Pancreas (tissue), 10 donors: ENCODE data around the gene BAG5. TPM values are rescaled to one million over a fixed set of nuclear protein-coding genes. Genes with fewer than 3 reads are reported as not detected.

ENCODE experiments used
- ATAC-seq, 4 donors: fragments of 200-7000 bp; cut with Tn5 transposase; one replicate each; pipeline versions ENCODE4 v1.8.0 to v1.9.1; 2020; ENCODE audit warnings: mild to moderate bottlenecking in 4 of 4, moderate library complexity in 4 of 4
- DNase-seq, 6 donors: peaks; one replicate each; pipeline ENCODE4 v3.0.0-alpha.2; 2020
- FAIRE-seq: peaks from 2 replicates; lab custom pipeline; 2012; peaks lifted over from hg19 to GRCh38; lab: Jason Lieb, UNC
- H3K27ac ChIP-seq, 4 donors: fragments of 200-600 bp; sonication (generic); 1 replicate in 3 of 4; 2 replicates in 1 of 4; pipeline versions ENCODE4 v1.5.0 to v1.8.0; 2020
- H3K27me3 ChIP-seq, 4 donors: fragments of 200-600 bp; one replicate each; pipeline ENCODE4 v1.8.0; 2021
- H3K36me3 ChIP-seq, 3 donors: fragments of 200-600 bp; sonication (generic) in 1 of 3; one replicate each; pipeline versions ENCODE4 v1.5.0 to v1.8.0; 2020 to 2021
- H3K4me1 ChIP-seq, 3 donors: fragments of 200-600 bp; one replicate each; pipeline ENCODE4 v1.8.0; 2021
- H3K4me3 ChIP-seq, 4 donors: fragments of 200-600 bp; sonication (generic) in 2 of 4; one replicate each; pipeline versions ENCODE4 v1.5.0 to v1.8.0; 2020 to 2021
- H3K9me3 ChIP-seq, 4 donors: fragments of 200-600 bp; one replicate each; pipeline ENCODE4 v1.8.0; 2021
- WGBS, 2 donors: extraction: QIAGEN DNeasy Blood & Tissue Kit; methylation state at CpG; one replicate each; pipeline ENCODE4 v1.1.7; 2013; 5-methylcytosine and 5-hydroxymethylcytosine counted together
- intact Hi-C, 3 donors: fragments of 100-400 bp; cut with DNase I; formaldehyde crosslinking; loops; one replicate each; pipeline versions ENCODE4 v1.11.1 to v1.14.2; 2022
- polyA plus RNA-seq, 2 donors: library from polyadenylated mRNA; stranded (reverse); fragments of 200-250 nt; gene quantifications; one replicate each; pipeline ENCODE4 v1.2.3, GENCODE V29; 2013
- total RNA-seq, 6 donors: library from RNA; stranded (reverse); fragmentation: NEBNext Ultra II Directional in 4 of 6; extraction: Animal tissue kit (Norgen Biotek cat#: 25700) in 4 of 6; gene quantifications; one replicate each; pipeline versions ENCODE4 v1.2.1 to v1.2.4, GENCODE V29; 2021 to 2023
- TF ChIP-seq, protein P1 (sequence below), 4 donors: fragments of 200-600 bp; sonication (generic) in 3 of 4; IDR thresholded peaks; one replicate each; pipeline versions ENCODE4 v1.5.0 to v1.8.0; 2021; ENCODE audit warnings: antibody characterized with exemption in 4 of 4
- donor health status: healthy with polysubstance abuse.
- donor health status: DM: no; HTN: no; CAD: no; lungs with moderate emphysema.
- donor health status: DM: no; HTN: no; CAD: no.
- donor health status: control.
- donor health status: control.
- donor health status: Bipolar disorder and iron deficiency.
- donor health status: DM: yes; HTN: yes; CAD: no.
- donor health status: DM: no; HTN: no; CAD: no.
- donor health status: DM: no; HTN: no; CAD: no.
- donor health status: DM: yes; HTN: yes; CAD: no.

The BAG5 gene
- total and polyA plus RNA-seq, 8 donors = 3.6 to 13.4 (median 8.8) TPM

DNA sequence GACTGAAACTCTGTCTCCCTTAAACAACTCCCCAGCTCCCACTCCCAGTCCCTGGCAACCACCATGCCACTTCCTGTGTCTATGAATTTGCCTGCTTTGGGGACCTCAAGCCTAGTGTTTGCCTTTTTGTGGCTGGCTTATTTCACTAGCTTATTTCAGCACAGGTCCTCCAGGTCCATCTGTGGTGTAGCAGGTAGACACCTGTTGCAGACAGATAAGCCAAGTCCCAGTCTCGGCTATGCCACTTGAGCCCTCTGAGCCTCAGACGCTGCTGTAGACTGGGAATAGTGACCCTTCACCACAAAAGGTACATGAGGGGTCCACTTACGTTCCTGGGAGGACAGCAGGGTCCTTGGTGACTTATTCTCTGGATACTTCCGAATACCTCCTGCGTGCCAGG lies 42.2 kb upstream of the BAG5 start:
- Histone ChIP-seq H3K9me3 (no peaks in the 10 kb centered on the region), H3K27ac (no peak overlapping the region), H3K27me3 (no peaks in the 10 kb centered on the region), H3K36me3 (no peaks in the 10 kb centered on the region), H3K4me1 (no peaks in the 10 kb centered on the region), H3K4me3 (no peak overlapping the region)
- no peak for FAIRE-seq
- DNase-seq = no peak
- TF ChIP-seq, protein P1, sequence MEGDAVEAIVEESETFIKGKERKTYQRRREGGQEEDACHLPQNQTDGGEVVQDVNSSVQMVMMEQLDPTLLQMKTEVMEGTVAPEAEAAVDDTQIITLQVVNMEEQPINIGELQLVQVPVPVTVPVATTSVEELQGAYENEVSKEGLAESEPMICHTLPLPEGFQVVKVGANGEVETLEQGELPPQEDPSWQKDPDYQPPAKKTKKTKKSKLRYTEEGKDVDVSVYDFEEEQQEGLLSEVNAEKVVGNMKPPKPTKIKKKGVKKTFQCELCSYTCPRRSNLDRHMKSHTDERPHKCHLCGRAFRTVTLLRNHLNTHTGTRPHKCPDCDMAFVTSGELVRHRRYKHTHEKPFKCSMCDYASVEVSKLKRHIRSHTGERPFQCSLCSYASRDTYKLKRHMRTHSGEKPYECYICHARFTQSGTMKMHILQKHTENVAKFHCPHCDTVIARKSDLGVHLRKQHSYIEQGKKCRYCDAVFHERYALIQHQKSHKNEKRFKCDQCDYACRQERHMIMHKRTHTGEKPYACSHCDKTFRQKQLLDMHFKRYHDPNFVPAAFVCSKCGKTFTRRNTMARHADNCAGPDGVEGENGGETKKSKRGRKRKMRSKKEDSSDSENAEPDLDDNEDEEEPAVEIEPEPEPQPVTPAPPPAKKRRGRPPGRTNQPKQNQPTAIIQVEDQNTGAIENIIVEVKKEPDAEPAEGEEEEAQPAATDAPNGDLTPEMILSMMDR (IDR thresholded peaks at IDR 0.05) = no peak
- 83 to 87% methylated on average over 5 of the region's 5 CpGs for WGBS, 2 donors
- intact Hi-C loops = no loop called here
- ATAC-seq = no peak

DNA sequence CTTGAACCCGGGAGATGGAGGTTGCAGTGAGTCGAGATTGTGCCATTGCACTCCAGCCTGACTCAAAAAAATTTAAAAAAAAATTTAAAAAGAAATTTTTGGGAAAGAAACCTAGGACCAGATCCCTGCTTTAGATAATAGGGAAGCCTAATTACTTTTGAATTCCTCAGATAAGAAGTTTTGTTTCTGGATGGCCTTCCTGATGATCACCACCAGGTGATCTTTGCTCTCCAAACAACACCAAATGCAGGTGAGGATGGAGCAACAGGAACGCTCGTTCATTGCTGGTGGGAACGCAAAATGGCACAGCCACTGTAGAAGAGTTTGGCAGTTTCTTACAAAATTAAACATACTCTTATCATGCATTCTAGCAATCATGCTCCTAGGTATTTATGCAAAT lies 38.0 kb upstream of the BAG5 start:
- H3K4me3 ChIP-seq = no peak overlapping the region
- TF ChIP-seq, protein P1 (IDR thresholded peaks at IDR 0.05) = no peak
- 90 to 98% methylated on average over 5 of the region's 5 CpGs for WGBS, 2 donors
- ATAC-seq (no peak), DNase-seq (no peak), FAIRE-seq (no peak)
- intact Hi-C loops = no loop called here
- no peaks in the 10 kb centered on the region for H3K4me1 ChIP-seq
- no peak overlapping the region for H3K27ac ChIP-seq
- H3K36me3 ChIP-seq = no peaks in the 10 kb centered on the region
- H3K9me3 ChIP-seq = no peaks in the 10 kb centered on the region
- no peaks in the 10 kb centered on the region for H3K27me3 ChIP-seq

DNA sequence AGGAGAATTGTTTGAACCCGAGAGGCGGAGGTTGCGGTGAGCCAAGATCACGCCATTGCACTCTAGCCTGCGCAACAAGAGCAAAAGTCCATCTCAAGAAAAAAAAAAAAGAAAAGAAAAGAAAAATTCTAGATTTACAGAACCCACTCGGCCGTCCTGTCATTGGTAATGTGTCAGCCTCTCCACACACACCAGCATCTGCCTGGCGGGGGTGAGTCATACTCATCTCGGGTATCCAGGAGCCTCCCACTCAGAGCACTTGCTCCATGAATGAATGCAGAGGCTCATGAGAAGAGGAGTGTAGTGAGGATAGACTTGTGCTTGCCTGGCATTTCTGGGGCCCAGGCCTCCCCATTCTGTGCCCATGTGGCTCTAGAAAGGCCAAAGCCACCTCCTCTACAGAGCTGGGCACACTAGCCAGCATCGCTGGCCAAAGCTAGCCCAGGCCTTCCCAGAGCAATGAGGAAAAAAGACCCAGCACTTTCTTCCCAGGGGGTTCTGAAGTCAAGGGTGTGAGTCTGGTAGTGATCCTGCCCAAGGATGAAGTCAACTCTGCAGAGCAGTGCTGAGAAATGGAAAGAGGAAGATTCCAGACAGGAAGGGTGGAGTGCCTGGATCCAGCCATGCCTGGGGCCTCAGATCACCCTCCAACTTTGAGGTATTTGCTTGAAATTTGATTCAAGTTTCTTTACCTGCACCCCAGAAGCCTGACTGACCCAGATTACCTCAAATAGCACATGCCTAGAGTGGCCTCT lies 35.3 kb upstream of the BAG5 start:
- intact Hi-C loops = no loop called here
- whole genome bisulfite sequencing, 2 donors = 91 to 92% methylated on average over 10 of the region's 10 CpGs
- H3K4me1 ChIP-seq = peaks cover 0 to 7% (median 3%) of the 10 kb centered on the region in 3 donors
- no peak for DNase-seq
- H3K4me3 ChIP-seq = no peak overlapping the region
- H3K27me3 ChIP-seq = no peaks in the 10 kb centered on the region
- H3K36me3 ChIP-seq = no peaks in the 10 kb centered on the region
- peak in 1 of 4 donors; percentile 59 for ATAC-seq
- no peak for FAIRE-seq
- TF ChIP-seq, protein P1 (IDR thresholded peaks at IDR 0.05) = no peak
- H3K9me3 ChIP-seq = no peaks in the 10 kb centered on the region
- no peak overlapping the region for H3K27ac ChIP-seq

DNA sequence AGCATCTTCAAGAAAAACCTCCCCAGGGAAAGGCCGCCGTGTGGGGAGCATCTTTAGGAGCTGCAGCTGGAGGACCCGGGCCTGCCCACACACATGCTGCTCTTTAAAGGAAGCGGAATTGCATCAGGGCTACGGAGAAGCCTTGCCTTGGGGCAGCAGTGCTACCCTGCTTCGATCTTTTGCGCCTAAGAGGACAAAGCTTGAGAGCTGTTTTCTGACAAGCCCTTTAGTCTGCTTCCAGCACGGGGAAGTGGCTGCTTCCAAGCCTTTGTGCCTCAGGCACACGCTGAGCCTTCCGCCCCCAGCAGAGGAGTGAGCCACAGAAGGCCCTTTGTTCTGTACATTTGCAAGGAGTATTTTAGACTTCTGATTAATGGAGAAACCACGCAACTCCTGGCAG lies 31.8 kb upstream of the BAG5 start:
- ATAC-seq = peak; percentile 76 to 90 (median 81)
- Histone ChIP-seq H3K4me3 (no peak overlapping the region), H3K9me3 (no peaks in the 10 kb centered on the region), H3K27ac (peak overlapping the region; percentile 39 to 81 (median 70)), H3K36me3 (peaks cover 0 to 11% (median 3%) of the 10 kb centered on the region in 3 donors), H3K27me3 (no peaks in the 10 kb centered on the region), H3K4me1 (peaks cover 0 to 7% (median 3%) of the 10 kb centered on the region in 3 donors)
- intact Hi-C loops = no loop called here
- DNase-seq = peak in 4 of 6 donors; percentile 25 to 61 (median 54)
- no peak for FAIRE-seq
- TF ChIP-seq, protein P1 (IDR thresholded peaks at IDR 0.05) = no peak
- WGBS, 2 donors = 52 to 59% methylated on average over 11 of the region's 11 CpGs

DNA sequence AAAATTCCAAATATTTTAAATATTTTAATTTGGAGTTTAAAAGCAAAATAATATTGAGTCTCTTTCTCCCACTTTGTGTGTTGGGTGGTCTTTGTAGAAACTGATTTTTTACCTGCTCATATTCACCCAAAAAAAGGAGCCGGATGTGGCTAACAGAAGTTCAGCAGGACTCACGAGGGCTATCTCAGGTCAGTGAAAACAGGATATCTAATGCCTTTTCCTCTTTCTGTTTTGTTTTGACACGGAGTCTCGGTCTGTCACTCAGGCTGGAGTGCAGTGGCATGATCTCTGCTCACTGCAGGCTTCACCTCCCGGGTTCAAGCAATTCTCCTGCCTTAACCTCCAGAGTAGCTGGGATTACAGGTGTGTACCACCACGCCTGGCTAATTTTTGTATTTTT lies 31.1 kb upstream of the BAG5 start:
- Histone ChIP-seq H3K9me3 (no peaks in the 10 kb centered on the region), H3K4me1 (peaks cover 0 to 7% (median 3%) of the 10 kb centered on the region in 3 donors), H3K4me3 (no peak overlapping the region), H3K36me3 (peaks cover 0 to 11% (median 3%) of the 10 kb centered on the region in 3 donors), H3K27me3 (no peaks in the 10 kb centered on the region), H3K27ac (peak overlapping the region; percentile 39 to 81 (median 70))
- TF ChIP-seq, protein P1 (IDR thresholded peaks at IDR 0.05) = no peak
- ATAC-seq (peak in 2 of 4 donors; percentile 38 to 42), FAIRE-seq (no peak), DNase-seq (no peak)
- WGBS, 2 donors = 71% methylated on average over 6 of the region's 6 CpGs
- intact Hi-C loops = no loop called here
